Kidney (tissue), 14 donors: ENCODE measurements around the gene BOD1. TPM values are rescaled to one million over a fixed set of nuclear protein-coding genes. Genes with fewer than 3 reads are reported as not detected.

ENCODE experiments used
- DNase-seq, 5 donors: peaks; one replicate each; pipeline ENCODE4 v3.0.0-alpha.2; 2013 to 2020
- FAIRE-seq: peaks from 2 replicates; lab custom pipeline; 2012; peaks lifted over from hg19 to GRCh38; lab: Jason Lieb, UNC
- H3K27ac ChIP-seq, 2 donors: one replicate each; pipeline ENCODE4 v1.7.0; 2013; ENCODE audit warnings: low read depth in 2 of 2, low read length in 2 of 2, inconsistent platforms in 1 of 2
- H3K27me3 ChIP-seq: one replicate; pipeline ENCODE4 v1.7.1; 2013; ENCODE audit warnings: low read length, inconsistent platforms; ENCODE audit not compliant: control insufficient read depth, insufficient read depth
- H3K36me3 ChIP-seq, 3 donors: one replicate each; pipeline versions ENCODE4 v1.7.0 to v1.7.1; 2013; ENCODE audit warnings: low read length in 3 of 3, control low read depth in 1 of 3, inconsistent platforms in 1 of 3; ENCODE audit not compliant: insufficient read depth in 3 of 3, control insufficient read depth in 2 of 3
- H3K4me1 ChIP-seq, 3 donors: one replicate each; pipeline versions ENCODE4 v1.7.0 to v1.7.1; 2013; ENCODE audit warnings: low read length in 3 of 3, inconsistent platforms in 1 of 3, low read depth in 1 of 3; ENCODE audit not compliant: control insufficient read depth in 2 of 3, insufficient read depth in 2 of 3
- H3K4me3 ChIP-seq, 3 donors: one replicate each; pipeline versions ENCODE4 v1.7.0 to v1.8.1; 2013; ENCODE audit warnings: low read length in 3 of 3, control low read depth in 1 of 3, inconsistent platforms in 1 of 3
- H3K9ac ChIP-seq, 3 donors: one replicate each; pipeline versions ENCODE4 v1.7.0 to v1.7.1; 2013; ENCODE audit warnings: low read length in 3 of 3, control low read depth in 1 of 3, inconsistent platforms in 1 of 3
- H3K9me3 ChIP-seq, 3 donors: one replicate each; pipeline versions ENCODE4 v1.7.0 to v1.7.1; 2013; ENCODE audit warnings: low read length in 3 of 3, control low read depth in 1 of 3, inconsistent platforms in 1 of 3; ENCODE audit not compliant: control insufficient read depth in 2 of 3, insufficient read depth in 1 of 3
- intact Hi-C: fragments of 100-400 bp; cut with DNase I; formaldehyde crosslinking; loops from one replicate; pipeline ENCODE4 v1.11.1; 2022
- polyA plus RNA-seq: library from polyadenylated mRNA; stranded (reverse); fragments of 350-450 nt; fragmentation: Illumina TruSeq; extraction: RNeasy Lipid Tissue Mini Kit (QIAGEN cat#74804); gene quantifications from one replicate; pipeline ENCODE4 v1.2.3, GENCODE V29; 2014; ENCODE audit warnings: low read depth, low replicate concordance; ENCODE audit not compliant: insufficient read depth
- total RNA-seq: library from RNA; stranded (reverse); fragmentation: NEBNext Ultra II Directional; extraction: Animal tissue kit (Norgen Biotek cat#: 25700); gene quantifications from one replicate; pipeline ENCODE4 v1.2.1, GENCODE V29; 2021
- TF ChIP-seq, protein P1 (sequence below): IDR thresholded peaks from 3 replicates; pipeline ENCODE4 v1.5.1; 2012; ENCODE audit warnings: mild to moderate bottlenecking, moderate library complexity, borderline replicate concordance; ENCODE audit not compliant: insufficient read depth; ENCODE audit errors: extremely low read depth
- donor health status: control.
- donor health status: control.
- donor health status: control.
- donor health status: control.
- donor health status: control.
- donor health status: DM: yes; HTN: yes; CAD: no.
- donor health status: Normal renal cell carcinoma (clear cell type).

The BOD1 gene
- total and polyA plus RNA-seq, 2 donors from 2014 or later, result 32.5 to 43.6 TPM

DNA sequence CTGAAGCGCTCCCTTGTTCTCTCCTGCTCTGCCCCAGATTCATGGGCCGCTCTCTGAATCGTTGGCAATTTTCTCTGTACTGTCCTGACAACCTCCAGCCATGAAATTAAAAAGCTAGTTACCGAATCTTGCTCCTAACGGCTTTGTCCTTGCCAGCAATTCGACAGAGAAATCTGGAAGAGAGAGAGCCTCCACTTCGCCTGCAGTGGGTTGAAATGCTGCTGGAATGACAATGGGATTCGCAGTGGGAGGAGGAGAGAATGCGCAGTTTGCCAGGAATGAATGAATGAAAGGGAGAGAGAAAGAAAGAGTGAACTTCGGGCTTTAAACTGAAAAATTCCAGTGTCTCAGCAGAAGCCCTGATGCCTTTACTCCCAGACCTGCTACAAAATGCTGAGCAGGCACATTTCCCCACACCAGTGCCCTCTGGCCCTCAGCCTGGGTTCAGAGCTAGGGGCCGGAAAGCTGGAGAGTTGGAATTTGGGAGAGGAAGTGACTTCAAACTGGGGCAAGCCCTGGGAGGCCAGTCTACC lies 11.5 kb upstream of the BOD1 start:
- Histone ChIP-seq H3K4me3 (no peak overlapping the region), H3K36me3 (no peaks in the 10 kb centered on the region), H3K27me3 (no peaks in the 10 kb centered on the region), H3K4me1 (peaks cover 0 to 17% (median 14%) of the 10 kb centered on the region in 3 donors), H3K9me3 (no peaks in the 10 kb centered on the region), H3K27ac (peak overlapping the region in 1 of 2 donors; percentile 48), H3K9ac (peak overlapping the region in 2 of 3 donors; percentile 19 to 31)
- intact Hi-C loops, result no loop called here
- TF ChIP-seq, protein P1, sequence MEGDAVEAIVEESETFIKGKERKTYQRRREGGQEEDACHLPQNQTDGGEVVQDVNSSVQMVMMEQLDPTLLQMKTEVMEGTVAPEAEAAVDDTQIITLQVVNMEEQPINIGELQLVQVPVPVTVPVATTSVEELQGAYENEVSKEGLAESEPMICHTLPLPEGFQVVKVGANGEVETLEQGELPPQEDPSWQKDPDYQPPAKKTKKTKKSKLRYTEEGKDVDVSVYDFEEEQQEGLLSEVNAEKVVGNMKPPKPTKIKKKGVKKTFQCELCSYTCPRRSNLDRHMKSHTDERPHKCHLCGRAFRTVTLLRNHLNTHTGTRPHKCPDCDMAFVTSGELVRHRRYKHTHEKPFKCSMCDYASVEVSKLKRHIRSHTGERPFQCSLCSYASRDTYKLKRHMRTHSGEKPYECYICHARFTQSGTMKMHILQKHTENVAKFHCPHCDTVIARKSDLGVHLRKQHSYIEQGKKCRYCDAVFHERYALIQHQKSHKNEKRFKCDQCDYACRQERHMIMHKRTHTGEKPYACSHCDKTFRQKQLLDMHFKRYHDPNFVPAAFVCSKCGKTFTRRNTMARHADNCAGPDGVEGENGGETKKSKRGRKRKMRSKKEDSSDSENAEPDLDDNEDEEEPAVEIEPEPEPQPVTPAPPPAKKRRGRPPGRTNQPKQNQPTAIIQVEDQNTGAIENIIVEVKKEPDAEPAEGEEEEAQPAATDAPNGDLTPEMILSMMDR, result no peak
- DNase-seq (peak in 2 of 5 donors; percentile 38 to 55), FAIRE-seq (no peak)

DNA sequence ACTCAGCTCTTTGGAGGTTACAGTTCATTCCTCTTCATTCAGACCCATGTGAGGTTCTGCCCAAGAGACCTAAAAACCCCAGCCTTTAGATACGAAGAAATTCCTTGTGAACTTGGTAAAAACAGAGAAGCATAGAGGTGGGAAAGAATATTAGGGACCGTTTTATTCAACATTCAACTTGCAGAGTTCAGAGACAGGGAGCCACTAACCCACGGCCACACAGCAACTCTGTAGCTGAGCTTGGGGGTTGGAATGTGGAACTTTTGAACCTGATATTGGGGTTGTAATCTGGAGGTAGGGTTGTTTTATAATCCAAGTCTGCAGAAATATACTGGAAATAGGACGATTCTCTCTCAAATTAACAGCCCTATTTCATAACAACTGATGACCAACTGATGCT lies 10.8 kb upstream of the BOD1 start:
- DNase-seq (no peak), FAIRE-seq (no peak)
- Histone ChIP-seq H3K9ac (no peak overlapping the region), H3K4me3 (no peak overlapping the region), H3K36me3 (no peaks in the 10 kb centered on the region), H3K27ac (no peak overlapping the region), H3K9me3 (no peaks in the 10 kb centered on the region), H3K4me1 (peaks cover 0 to 17% (median 14%) of the 10 kb centered on the region in 3 donors), H3K27me3 (no peaks in the 10 kb centered on the region)
- TF ChIP-seq, protein P1, result no peak
- intact Hi-C loops, result no loop called here

DNA sequence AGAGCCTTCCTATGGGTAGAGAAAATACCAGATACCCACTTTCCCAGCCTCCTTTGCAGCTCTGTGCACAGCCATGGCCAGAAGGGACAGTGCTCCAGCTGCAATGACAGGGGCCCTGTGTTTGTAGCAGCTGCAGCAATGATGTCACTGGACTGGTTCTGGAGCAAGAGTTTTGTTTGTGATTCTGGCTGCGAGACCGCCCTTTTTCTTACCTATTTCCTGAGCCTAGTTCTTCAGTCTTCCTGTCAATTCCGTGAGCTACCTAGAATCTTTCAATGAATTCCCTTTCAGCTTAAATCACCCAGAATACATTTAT lies 10.0 kb upstream of the BOD1 start:
- no peaks in the 10 kb centered on the region for H3K27me3 ChIP-seq
- H3K9me3 ChIP-seq, result no peaks in the 10 kb centered on the region
- peaks cover 0 to 20% (median 14%) of the 10 kb centered on the region in 3 donors for H3K4me1 ChIP-seq
- H3K27ac ChIP-seq, result no peak overlapping the region
- FAIRE-seq (no peak), DNase-seq (no peak)
- TF ChIP-seq, protein P1, result no peak
- H3K36me3 ChIP-seq, result no peaks in the 10 kb centered on the region
- H3K4me3 ChIP-seq, result no peak overlapping the region
- H3K9ac ChIP-seq, result no peak overlapping the region
- intact Hi-C loops, result no loop called here
